ENCODE results near the gene TDP2.

Gene TDP2, protein sequence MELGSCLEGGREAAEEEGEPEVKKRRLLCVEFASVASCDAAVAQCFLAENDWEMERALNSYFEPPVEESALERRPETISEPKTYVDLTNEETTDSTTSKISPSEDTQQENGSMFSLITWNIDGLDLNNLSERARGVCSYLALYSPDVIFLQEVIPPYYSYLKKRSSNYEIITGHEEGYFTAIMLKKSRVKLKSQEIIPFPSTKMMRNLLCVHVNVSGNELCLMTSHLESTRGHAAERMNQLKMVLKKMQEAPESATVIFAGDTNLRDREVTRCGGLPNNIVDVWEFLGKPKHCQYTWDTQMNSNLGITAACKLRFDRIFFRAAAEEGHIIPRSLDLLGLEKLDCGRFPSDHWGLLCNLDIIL

DNA sequence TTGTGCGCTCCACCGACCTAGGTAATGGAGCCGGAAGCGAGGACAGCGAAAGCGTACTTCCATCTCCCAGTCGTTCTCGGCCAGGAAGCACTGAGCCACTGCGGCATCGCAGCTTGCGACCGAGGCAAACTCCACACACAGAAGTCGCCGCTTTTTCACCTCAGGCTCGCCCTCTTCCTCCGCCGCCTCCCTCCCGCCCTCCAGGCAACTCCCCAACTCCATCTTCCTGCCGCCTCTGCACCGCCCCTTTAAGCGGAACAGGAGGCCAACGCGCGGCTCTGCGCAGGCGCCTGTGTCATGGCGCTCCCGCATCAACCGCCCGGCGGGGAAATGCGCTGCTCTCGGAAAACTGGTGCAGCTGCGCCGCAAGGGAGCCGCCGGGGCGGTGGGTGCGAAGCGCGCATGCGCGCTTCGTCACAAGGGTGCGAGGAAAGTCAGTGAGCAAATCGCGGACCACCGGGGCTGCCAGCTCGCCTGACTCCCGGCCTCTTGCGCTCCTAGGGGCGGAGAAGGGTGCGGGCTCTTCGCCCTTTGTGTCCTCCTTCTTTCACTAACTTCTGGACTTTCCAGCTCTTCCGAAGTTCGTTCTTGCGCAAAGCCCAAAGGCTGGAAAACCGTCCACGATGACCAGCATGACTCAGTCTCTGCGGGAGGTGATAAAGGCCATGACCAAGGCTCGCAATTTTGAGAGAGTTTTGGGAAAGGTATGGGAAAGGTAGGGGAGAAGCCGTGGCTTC is at the start of gene TDP2, which contains the start of gene ACOT13:
TDP2 (minus strand) TSS at position 259 of the 737 bp plus-strand sequence; CDS start at position 222, 37 bp downstream.
ACOT13 (plus strand) TSS at position 437 of the 737 bp plus-strand sequence; CDS start at position 624, 187 bp downstream.
- peak; percentile 98 for DNase-seq

DNA sequence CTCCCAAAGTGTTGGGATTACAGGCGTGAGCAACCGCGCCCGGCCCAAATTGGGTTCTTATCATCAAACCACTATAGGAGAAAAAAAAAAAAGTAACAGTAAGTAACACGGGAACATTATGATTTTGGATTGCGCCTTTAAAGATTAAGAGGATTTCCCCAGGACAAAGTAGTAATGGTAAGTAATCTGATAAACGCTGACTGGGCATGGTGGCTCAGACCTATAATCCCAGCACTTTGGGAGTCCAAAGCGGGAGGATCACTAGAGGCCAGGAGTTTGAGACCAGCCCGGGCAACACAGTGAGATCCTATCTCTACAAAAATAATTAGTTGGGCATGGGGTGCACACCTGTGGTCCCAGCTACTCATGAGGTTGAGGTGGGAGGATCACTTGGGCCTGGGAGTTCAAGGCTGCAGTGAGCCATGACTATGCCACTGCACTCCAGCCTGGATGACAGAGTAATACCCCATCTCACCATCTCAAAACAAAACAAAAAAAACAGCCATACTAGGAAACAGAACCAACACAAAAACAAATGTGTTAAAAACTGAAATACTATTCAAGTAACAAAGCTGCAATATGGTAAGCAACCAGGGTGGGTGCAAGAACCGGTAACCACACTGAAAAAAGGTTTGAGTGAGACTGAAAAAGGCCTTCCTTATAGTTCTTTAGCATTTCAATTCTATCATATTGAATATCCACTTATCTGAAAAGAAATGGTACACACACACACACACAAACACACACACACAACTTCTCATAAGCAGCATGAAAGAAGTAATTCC is 44.0 kb upstream of the TDP2 start:
- no peak for DNase-seq

DNA sequence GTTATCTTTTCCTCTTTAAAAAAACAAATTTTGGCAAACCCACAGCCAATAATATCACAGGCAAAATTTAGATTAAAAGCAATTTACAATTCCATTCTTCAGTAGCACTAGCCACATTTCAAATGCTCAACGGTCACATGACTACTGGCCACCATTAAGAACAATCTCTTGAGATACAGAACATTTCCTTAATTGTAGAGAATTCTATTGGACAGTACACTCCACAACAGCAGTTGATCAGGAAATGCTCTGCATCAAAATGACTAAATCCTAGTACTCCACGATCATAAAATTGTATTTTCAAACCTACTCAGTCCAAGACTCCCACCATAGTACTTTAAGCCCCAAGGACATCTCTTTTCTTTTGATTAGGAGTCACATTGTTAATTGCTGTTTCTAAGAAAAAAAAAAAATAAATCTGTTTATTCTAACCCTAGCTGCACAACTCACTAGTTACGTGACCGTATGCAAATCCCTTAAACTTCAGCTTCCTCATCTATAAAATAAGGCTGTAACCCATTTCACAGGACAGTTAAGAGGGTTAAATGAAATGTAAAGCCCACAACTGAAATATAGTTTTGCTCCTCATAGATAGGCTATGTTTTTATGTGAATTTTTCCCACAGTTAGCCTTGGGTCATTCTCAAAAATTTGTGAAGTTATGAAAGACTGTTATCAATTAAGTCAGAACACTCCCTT is 42.5 kb upstream of the TDP2 start:
- no peak for DNase-seq

DNA sequence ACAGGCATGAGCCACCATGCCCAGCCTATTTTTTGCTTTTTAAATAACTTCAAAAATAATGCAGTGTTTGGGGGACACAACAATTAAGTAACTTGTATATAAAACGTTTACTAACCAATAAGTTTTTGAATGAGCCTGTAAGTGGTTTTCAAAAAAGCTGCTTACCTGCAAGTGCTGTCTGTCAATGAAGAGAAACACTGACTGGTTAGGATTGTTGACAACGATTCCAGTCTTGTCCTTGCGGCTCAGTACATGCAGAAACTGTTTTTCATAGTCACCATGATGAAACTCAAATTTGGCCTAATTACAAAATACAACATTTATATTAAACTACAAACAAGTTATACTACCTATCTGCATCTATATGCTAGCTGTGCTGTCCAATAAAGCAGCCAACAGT is 41.9 kb upstream of the TDP2 start:
- DNase-seq, result no peak

GRCh38 chr6:24704468-24704867 is 37.8 kb upstream of the TDP2 start:
- no peak for DNase-seq

DNA sequence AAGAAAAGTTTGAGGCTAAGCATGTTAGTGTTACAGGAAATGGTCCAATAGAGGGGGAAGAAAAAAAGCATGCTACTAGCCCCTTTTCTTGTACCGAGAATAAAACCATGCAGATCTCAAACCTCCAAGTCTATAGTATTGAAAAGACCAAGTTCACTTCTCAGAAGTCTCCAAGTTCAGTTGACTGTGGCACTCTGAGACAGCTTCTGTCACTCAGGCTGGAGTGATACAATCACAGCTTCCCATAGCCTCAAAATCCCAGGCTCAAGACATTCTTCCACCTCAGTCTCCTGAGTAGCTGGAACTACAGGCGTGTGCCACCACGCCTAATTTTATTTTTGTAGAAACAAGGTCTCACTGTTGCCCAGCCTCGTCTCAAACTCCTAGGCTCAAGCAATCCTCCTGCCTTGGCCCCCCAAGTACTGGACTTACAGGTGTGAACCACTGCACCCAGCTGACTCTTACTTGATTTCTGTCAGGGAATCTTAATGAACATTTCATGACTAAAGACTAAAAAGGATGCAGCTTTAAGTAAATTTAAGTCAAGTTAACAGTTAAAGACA is 36.1 kb upstream of the TDP2 start:
- no peak for DNase-seq

GRCh38 chr6:24699521-24700359 is 33.0 kb upstream of the TDP2 start:
- no peak for DNase-seq

- no peak for DNase-seq
These were observed 29.4 kb upstream of the TDP2 start for GRCh38 chr6:24696097-24696496.

DNA sequence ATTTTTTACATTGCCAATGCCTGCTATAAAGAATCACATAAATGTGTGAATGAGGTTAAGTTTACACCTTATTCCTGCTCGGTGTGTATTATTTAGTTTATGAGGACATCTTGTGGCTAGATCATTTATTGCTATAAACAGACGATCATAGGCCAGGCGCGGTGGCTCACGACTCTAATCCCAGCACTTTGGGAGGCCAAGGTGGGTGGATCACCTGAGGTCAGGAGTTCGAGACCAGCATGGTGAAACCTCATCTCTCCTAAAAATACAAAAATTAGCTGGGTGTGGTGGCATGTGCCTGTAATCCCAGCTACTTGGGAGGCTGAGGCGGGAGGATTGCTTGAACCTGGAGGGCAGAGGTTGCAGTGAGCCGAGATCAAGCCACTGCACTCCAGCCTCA is 28.9 kb upstream of the TDP2 start:
- peak; percentile 57 for DNase-seq

- DNase-seq, result no peak
These were observed 27.5 kb upstream of the TDP2 start for GRCh38 chr6:24694198-24694597.

GRCh38 chr6:24692848-24693592 is 26.3 kb upstream of the TDP2 start:
- DNase-seq, result no peak

DNA sequence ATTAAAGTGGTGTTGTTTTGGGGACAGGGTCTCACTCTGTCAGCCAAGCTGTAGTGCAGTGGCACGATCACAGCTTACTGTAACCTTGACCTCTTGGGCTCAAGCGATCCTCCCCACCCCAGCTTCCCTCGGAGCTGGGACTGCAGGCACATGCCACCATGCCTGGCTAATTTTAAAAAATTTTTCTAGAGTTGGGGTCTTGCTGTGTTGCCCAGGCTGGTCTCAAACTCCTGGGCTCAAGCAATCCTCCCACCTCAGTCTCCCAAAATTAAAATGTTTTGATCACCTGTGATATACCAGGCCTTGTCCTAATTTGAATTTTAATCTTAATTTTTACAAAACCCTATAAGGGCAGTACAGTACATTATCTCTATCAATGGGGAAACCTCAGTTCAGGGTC is 25.7 kb upstream of the TDP2 start:
- no peak for DNase-seq

- DNase-seq, result no peak
These were observed 25.3 kb upstream of the TDP2 start for GRCh38 chr6:24692003-24692402.

DNA sequence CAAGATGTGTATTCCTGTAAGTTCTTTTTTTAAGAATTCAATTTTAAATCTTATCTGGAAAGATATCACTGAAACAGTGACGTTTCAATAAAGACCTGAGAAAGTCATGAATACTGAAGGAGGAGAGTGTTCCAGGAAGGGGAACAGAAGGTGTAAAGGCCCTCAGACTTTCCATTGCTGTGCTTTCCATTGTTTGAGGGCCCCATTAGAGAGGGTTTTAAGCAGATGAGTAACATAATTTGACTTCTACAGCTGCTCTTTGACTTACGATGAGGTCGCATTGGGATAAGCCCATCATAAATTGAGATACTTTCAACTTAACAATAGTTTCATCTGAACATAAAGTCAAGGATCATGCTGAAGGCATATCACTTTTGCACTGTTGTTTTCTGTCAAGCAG is 24.9 kb upstream of the TDP2 start:
- no peak for DNase-seq

GRCh38 chr6:24690593-24690992 is 23.9 kb upstream of the TDP2 start:
- no peak for DNase-seq

- no peak for DNase-seq
These were observed 23.3 kb upstream of the TDP2 start for GRCh38 chr6:24689964-24690363.

DNA sequence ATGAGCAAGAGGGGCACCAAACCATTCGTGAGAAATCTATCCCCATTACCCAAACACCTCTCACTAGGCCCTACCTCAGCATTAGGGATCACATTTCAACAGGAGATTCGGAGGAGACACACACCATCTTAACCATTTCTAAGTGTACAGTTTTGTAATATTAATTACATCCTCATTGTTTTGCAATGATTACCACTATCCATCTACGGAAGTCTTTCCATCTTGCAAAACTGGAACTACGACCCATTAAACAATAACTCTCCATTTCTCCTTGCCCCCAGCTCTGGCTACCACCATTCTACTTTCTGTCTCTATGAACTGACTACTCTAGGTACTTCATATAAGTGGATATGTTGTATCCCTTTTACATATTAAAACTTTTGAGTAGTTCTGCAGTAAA is 20.2 kb upstream of the TDP2 start:
- DNase-seq, result no peak

- DNase-seq, result no peak
These were observed 19.7 kb upstream of the TDP2 start for GRCh38 chr6:24686408-24686807.

DNA sequence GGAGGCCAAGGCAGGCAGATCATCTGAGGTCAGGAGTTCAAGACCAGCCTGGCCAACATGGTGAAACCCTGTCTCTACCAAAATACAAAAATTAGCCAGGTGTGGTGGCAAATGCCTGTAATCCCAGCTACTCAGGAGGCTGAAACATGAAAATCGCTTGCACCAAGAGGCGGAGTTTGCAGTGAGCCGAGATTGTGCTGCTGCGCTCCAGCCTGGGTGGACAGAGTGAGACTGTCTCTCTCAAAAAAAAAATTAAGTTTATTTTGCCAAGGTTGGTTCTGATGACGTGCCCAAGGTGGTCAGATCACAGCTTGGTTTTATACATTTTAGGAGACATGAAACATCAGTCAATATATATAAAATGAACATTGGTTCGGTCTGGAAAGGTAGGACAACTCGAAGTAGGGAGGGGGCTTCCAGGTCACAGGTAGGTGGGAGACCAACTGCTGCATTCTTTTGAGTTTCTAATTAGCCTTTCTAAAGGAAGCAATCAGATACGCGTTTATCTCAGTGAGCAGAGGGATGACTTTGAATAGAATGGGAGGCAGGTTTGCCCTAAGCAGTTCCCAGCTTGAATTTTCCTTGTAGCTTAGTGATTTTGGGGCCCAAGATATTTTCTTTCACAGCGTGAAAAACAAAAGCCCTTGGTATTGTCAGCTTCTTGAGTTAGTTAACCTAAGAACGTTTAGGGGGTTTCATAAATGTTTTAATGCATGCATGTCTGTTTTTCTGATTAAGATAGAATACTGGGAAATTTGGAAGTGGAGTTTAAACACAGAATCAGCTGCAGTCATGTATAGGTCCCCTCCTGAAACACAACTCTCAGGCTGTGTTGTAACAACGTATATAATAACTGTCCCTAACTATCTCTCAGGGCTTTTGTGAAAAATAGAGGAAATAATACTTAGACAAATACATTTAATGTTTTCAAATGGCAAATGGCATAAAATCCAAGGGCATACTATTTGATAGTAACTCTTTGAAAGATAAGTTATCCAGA is 16.9 kb upstream of the TDP2 start:
- DNase-seq, result no peak
